Body of pancreas (tissue), 4 donors: ENCODE results near the gene DNAH12. TPM values are rescaled to one million over a fixed set of nuclear protein-coding genes. Genes with fewer than 3 reads are reported as not detected.

ENCODE experiments used
- ATAC-seq: fragments of 150-250 bp; one replicate; pipeline ENCODE4 v1.9.1; 2016
- DNase-seq, 4 donors: peaks; one replicate each; pipeline ENCODE4 v3.0.0-alpha.2; 2019
- H3K27ac ChIP-seq, 4 donors: fragments of 200-600 bp; sonication (generic); 1 replicate in 3 of 4; 2 replicates in 1 of 4; pipeline versions ENCODE4 v1.5.1 to v1.6.1; 2016 to 2019; ENCODE audit warnings: mild to moderate bottlenecking in 1 of 4, mixed read lengths in 1 of 4, moderate library complexity in 1 of 4
- H3K27me3 ChIP-seq, 2 donors: fragments of 200-600 bp; sonication (generic); one replicate each; pipeline ENCODE4 v1.6.0; 2016; ENCODE audit warnings: mild to moderate bottlenecking in 1 of 2
- H3K36me3 ChIP-seq, 2 donors: fragments of 200-600 bp; sonication (generic); replicated peaks in 1 of 2; 2 replicates each; pipeline ENCODE4 v1.5.1; 2016; ENCODE audit warnings: low read depth in 2 of 2; ENCODE audit not compliant: insufficient read depth in 1 of 2
- H3K4me1 ChIP-seq: fragments of 200-600 bp; sonication (generic); one replicate; pipeline ENCODE4 v1.6.0; 2016
- H3K4me3 ChIP-seq, 2 donors: fragments of 200-600 bp; sonication (generic); 1 replicate in 1 of 2; 2 replicates in 1 of 2; pipeline ENCODE4 v1.5.1; 2016 to 2019
- H3K9me3 ChIP-seq, 3 donors: fragments of 200-600 bp; sonication (generic); 1 replicate in 2 of 3; 2 replicates in 1 of 3; pipeline ENCODE4 v1.5.1; 2016
- POLR2A ChIP-seq, 3 donors: fragments of 450-650 bp; IDR thresholded peaks; one replicate each; pipeline ENCODE4 v1.6.1; 2016; ENCODE audit warnings: antibody characterized with exemption in 3 of 3, mild to moderate bottlenecking in 2 of 3
- WGBS, 2 donors: methylation state at CpG; one replicate each; pipeline ENCODE4 v1.1.5; 2017; 5-methylcytosine and 5-hydroxymethylcytosine counted together
- intact Hi-C: fragments of 100-400 bp; cut with DNase I; formaldehyde crosslinking; loops from one replicate; pipeline ENCODE4 v1.15.1; 2023
- total RNA-seq, 2 donors: library from RNA; depleted of rRNA; stranded (reverse); fragments of >200 nt; gene quantifications; one replicate each; pipeline ENCODE4 v1.1.0, GENCODE V29; 2016
- TF ChIP-seq, protein P1 (sequence below), 7 experiments: fragments of 450-650 bp in 4 of 7; fragments of 200-600 bp in 3 of 7; sonication (generic) in 3 of 7; IDR thresholded peaks; one replicate each; pipeline ENCODE4 v1.5.1; 2016 to 2019; ENCODE audit warnings: antibody characterized with exemption in 7 of 7

Gene DNAH12
- total RNA-seq, 2 donors from 2014 or later, result 0.52 to 0.99 TPM

DNA sequence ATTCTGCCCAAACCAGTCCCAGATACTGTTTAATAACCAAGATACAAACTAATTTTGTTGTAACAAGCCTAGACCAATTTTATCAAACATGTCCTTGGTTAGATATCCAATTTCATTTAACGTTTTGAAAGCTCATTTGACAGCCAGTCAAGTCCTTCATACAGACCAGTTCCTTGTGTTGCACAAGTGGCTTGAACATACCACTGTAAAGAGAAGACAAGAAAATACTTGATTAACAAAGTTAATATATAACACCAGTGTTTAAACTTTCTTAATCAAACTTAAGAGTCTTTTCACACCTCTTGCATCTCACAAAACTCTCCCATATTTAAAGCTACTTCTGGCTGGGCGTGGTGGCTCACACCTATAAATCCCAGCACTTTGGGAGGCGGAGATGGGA, 28.0 kb upstream of the DNAH12 start:
- no peaks in the 10 kb centered on the region for H3K9me3 ChIP-seq
- no peaks in the 10 kb centered on the region for H3K27me3 ChIP-seq
- ATAC-seq, result peak; percentile 18
- WGBS, 2 donors, result 56 to 66% methylated on average over 3 of the region's 3 CpGs
- H3K4me3 ChIP-seq, result no peak overlapping the region
- peaks cover 10 to 12% of the 10 kb centered on the region in 2 donors for H3K36me3 ChIP-seq
- H3K27ac ChIP-seq, result peak overlapping the region in 2 of 4 donors; percentile 3 to 38
- TF ChIP-seq, protein P1, sequence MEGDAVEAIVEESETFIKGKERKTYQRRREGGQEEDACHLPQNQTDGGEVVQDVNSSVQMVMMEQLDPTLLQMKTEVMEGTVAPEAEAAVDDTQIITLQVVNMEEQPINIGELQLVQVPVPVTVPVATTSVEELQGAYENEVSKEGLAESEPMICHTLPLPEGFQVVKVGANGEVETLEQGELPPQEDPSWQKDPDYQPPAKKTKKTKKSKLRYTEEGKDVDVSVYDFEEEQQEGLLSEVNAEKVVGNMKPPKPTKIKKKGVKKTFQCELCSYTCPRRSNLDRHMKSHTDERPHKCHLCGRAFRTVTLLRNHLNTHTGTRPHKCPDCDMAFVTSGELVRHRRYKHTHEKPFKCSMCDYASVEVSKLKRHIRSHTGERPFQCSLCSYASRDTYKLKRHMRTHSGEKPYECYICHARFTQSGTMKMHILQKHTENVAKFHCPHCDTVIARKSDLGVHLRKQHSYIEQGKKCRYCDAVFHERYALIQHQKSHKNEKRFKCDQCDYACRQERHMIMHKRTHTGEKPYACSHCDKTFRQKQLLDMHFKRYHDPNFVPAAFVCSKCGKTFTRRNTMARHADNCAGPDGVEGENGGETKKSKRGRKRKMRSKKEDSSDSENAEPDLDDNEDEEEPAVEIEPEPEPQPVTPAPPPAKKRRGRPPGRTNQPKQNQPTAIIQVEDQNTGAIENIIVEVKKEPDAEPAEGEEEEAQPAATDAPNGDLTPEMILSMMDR (IDR thresholded peaks at IDR 0.05), result no peak
- TF ChIP-seq POLR2A (IDR thresholded peaks at IDR 0.05), result no peak
- peaks cover 25% of the 10 kb centered on the region for H3K4me1 ChIP-seq
- no peak for DNase-seq
- intact Hi-C loops, result no loop called here

DNA sequence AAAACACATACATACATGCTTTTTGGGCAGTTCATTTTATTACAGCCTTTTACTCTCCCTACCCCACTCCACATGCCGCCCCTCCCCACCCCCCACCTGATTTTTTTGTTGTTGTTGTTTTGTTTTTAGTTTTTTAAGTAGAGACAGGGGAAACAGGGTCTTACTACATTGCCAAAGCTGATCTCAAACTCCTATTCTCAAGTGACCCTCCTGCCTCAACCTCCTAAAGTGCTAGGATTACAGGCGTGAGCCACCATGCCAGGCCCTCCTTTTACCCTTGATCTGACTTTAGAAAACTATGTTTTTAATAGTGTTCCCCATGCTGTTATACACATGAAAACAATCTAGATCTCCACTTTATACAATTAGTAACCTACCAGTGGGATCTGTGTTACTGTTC, 26.7 kb upstream of the DNAH12 start:
- intact Hi-C loops, result no loop called here
- TF ChIP-seq, protein P1 (IDR thresholded peaks at IDR 0.05), result no peak
- no peak for TF ChIP-seq POLR2A (IDR thresholded peaks at IDR 0.05)
- H3K36me3 ChIP-seq, result peaks cover 10 to 12% of the 10 kb centered on the region in 2 donors

GRCh38 chr3:57569859-57570450, 25.8 kb upstream of the DNAH12 start:
- Histone ChIP-seq H3K4me3 (no peak overlapping the region), H3K36me3 (peaks cover 8 to 12% of the 10 kb centered on the region in 2 donors), H3K27me3 (no peaks in the 10 kb centered on the region), H3K27ac (no peak overlapping the region), H3K9me3 (no peaks in the 10 kb centered on the region), H3K4me1 (peaks cover 15% of the 10 kb centered on the region)
- DNase-seq (no peak), ATAC-seq (no peak)
- WGBS, 2 donors, result 72 to 74% methylated on average over 6 of the region's 6 CpGs
- intact Hi-C loops, result no loop called here
- TF ChIP-seq, protein P1 (IDR thresholded peaks at IDR 0.05), result no peak
- TF ChIP-seq POLR2A (IDR thresholded peaks at IDR 0.05), result no peak

More for the DNA sequence above, 26.7 kb upstream of the DNAH12 start:
- Histone ChIP-seq H3K27ac (no peak overlapping the region), H3K4me3 (no peak overlapping the region), H3K27me3 (no peaks in the 10 kb centered on the region), H3K4me1 (peaks cover 15% of the 10 kb centered on the region), H3K9me3 (no peaks in the 10 kb centered on the region)
- DNase-seq, result no peak
- ATAC-seq, result no peak
- WGBS, 2 donors, result 93 to 97% methylated on average over 2 of the region's 2 CpGs

DNA sequence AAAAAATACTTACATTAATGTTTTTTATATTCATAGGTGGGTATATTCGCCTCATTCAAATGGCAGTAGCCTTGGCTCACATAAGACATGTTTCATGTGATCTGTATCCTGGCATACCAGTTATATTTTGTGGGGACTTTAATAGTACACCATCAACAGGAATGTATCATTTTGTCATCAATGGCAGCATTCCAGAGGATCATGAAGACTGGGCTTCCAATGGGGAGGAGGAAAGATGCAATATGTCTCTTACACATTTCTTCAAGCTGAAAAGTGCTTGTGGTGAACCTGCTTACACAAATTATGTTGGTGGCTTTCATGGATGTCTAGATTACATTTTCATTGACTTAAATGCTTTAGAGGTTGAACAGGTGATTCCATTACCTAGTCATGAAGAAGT, 15.4 kb upstream of the DNAH12 start:
- 79 to 83% methylated on average over 1 of the region's 1 CpG for WGBS, 2 donors
- ATAC-seq (no peak), DNase-seq (no peak)
- TF ChIP-seq, protein P1 (IDR thresholded peaks at IDR 0.05), result no peak
- no peak for TF ChIP-seq POLR2A (IDR thresholded peaks at IDR 0.05)
- H3K9me3 ChIP-seq, result no peaks in the 10 kb centered on the region
- no peak overlapping the region for H3K4me3 ChIP-seq
- no peaks in the 10 kb centered on the region for H3K27me3 ChIP-seq
- H3K27ac ChIP-seq, result no peak overlapping the region
- H3K36me3 ChIP-seq, result peaks cover 0 to 4% of the 10 kb centered on the region in 2 donors
- H3K4me1 ChIP-seq, result peaks cover 26% of the 10 kb centered on the region
- intact Hi-C loops, result no loop called here

DNA sequence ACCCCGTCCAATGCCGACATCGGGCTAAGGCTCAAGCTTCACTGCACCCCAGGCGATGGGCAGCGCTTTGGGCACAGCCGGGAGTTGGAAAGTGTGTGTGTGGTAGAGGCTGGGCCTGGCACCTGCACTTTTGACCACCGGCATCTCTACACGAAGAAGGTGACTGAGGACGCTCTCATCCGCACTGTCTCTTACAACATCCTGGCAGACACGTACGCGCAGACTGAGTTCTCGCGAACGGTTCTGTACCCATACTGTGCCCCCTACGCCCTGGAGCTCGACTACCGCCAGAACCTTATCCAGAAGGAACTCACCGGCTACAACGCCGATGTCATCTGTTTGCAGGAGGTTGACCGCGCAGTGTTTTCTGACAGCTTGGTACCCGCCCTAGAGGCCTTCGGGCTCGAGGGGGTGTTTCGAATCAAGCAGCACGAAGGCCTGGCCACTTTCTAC, 13.0 kb upstream of the DNAH12 start:
- Histone ChIP-seq H3K4me3 (peak overlapping the region; percentile 62 to 90), H3K27ac (peak overlapping the region; percentile 88 to 95 (median 92)), H3K9me3 (no peaks in the 10 kb centered on the region), H3K36me3 (peaks cover 0 to 4% of the 10 kb centered on the region in 2 donors), H3K4me1 (peaks cover 26% of the 10 kb centered on the region), H3K27me3 (no peaks in the 10 kb centered on the region)
- TF ChIP-seq, protein P1 (IDR thresholded peaks at IDR 0.05), result no peak
- TF ChIP-seq POLR2A (IDR thresholded peaks at IDR 0.05), result peak in 2 of 3 donors; percentile 23 to 34
- ATAC-seq (no peak), DNase-seq (peak; percentile 26 to 36 (median 29))
- intact Hi-C loops, result no loop called here
- 0 to 1% methylated on average over 18 to 29 of the region's 29 CpGs for WGBS, 2 donors
